ENCODE data around the gene THOC5. TPM values are rescaled to one million over a fixed set of nuclear protein-coding genes. Genes with fewer than 3 reads are reported as not detected.

The THOC5 gene
- total and polyA plus RNA-seq, 2 of the 4 experiments (the other 2 are of a cell fraction): 68.4 to 73.7 TPM

DNA sequence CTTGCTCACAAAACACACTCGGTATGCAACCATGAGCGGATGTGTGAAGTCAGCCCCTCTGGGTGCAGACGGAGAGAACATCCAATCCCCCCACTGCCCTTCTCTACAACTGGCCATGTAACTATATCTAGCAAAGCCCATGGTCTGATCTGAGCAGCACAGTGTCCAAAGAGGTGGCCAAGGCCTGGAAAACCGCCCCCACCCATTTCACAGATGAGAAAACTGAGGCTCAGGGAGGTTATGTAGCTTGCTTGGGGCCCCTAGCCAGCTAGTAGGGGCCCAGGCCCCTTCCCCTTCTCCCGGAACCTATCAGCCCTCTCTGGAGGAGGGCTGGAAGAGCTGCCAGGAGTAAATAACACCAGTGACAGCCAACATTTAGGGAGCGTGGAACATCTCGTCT, 89.0 kb downstream of the THOC5 start:
- no peak overlapping the region for H4K91ac ChIP-seq (ENCODE audit: insufficient read depth, low read depth, low read length)
- no peak overlapping the region for H2BK120ac ChIP-seq (ENCODE audit: low read depth, low read length)
- dilution Hi-C loops (cut with HindIII; ENCODE audit: low sequenced_read_pairs, unreplicated experiment): no loop called here
- in situ Hi-C loops (cut with MboI; ENCODE audit: low sequenced_read_pairs): no loop called here
- WGBS, 2 experiments (ENCODE audit: extremely low coverage in 2 of 2, insufficient read length in 1 of 2): 80% methylated on average over 2 of the region's 7 CpGs; no CpG with 5 or more reads in 1 of the 2 experiments
- no peak overlapping the region for H2BK15ac ChIP-seq (ENCODE audit: low read depth, low read length)
- no peaks in the 10 kb centered on the region for H3K9me3 ChIP-seq (ENCODE audit: control insufficient read depth, insufficient read depth, low read length)
- no peak overlapping the region for H4K5ac ChIP-seq (ENCODE audit: low read depth, low read length)
- no peak overlapping the region for H3K4me3 ChIP-seq (ENCODE audit: insufficient read depth, low read depth, low read length)
- H3K27me3 ChIP-seq (ENCODE audit: control insufficient read depth, insufficient read depth, low read length): peaks cover 21% of the 10 kb centered on the region
- no peak overlapping the region for H3K56ac ChIP-seq (ENCODE audit: extremely low read depth, insufficient read depth, low read length)
- H3K9me1 ChIP-seq (ENCODE audit: insufficient read depth, low read length): no peaks in the 10 kb centered on the region
- no peak overlapping the region for H3K18ac ChIP-seq (ENCODE audit: low read depth, low read length)
- H3K36me3 ChIP-seq (ENCODE audit: control insufficient read depth, insufficient read depth, low read length): no peaks in the 10 kb centered on the region
- H3K23ac ChIP-seq (ENCODE audit: low read depth, low read length): no peak overlapping the region
- TF ChIP-seq, protein P1, sequence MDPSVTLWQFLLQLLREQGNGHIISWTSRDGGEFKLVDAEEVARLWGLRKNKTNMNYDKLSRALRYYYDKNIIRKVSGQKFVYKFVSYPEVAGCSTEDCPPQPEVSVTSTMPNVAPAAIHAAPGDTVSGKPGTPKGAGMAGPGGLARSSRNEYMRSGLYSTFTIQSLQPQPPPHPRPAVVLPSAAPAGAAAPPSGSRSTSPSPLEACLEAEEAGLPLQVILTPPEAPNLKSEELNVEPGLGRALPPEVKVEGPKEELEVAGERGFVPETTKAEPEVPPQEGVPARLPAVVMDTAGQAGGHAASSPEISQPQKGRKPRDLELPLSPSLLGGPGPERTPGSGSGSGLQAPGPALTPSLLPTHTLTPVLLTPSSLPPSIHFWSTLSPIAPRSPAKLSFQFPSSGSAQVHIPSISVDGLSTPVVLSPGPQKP (IDR thresholded peaks at IDR 0.05; ENCODE audit: borderline replicate concordance, low read depth, low read length): no peak
- TF ChIP-seq RAD21 (IDR thresholded peaks at IDR 0.05; ENCODE audit: low read length): no peak
- no peak for TF ChIP-seq MXI1 (IDR thresholded peaks at IDR 0.05; ENCODE audit: borderline replicate concordance, low read depth, low read length)
- TF ChIP-seq RFX5 (IDR thresholded peaks at IDR 0.05; ENCODE audit: low read depth, low read length): no peak
- TF ChIP-seq, protein P2, sequence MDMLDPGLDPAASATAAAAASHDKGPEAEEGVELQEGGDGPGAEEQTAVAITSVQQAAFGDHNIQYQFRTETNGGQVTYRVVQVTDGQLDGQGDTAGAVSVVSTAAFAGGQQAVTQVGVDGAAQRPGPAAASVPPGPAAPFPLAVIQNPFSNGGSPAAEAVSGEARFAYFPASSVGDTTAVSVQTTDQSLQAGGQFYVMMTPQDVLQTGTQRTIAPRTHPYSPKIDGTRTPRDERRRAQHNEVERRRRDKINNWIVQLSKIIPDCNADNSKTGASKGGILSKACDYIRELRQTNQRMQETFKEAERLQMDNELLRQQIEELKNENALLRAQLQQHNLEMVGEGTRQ (IDR thresholded peaks at IDR 0.05; ENCODE audit: low read depth, low read length): no peak
- no peak for TF ChIP-seq SMC3 (IDR thresholded peaks at IDR 0.05; ENCODE audit: low read depth, low read length)
- TF ChIP-seq MAZ (IDR thresholded peaks at IDR 0.05; ENCODE audit: borderline replicate concordance, low read depth, low read length): no peak
- TF ChIP-seq FOS (IDR thresholded peaks at IDR 0.05; ENCODE audit: low read depth, low read length): no peak
- TF ChIP-seq CHD1 (IDR thresholded peaks at IDR 0.05; ENCODE audit: low read depth, low read length): no peak
- no peak for TF ChIP-seq CEBPB (IDR thresholded peaks at IDR 0.05; ENCODE audit: low read depth, low read length)
- TF ChIP-seq, protein P3, sequence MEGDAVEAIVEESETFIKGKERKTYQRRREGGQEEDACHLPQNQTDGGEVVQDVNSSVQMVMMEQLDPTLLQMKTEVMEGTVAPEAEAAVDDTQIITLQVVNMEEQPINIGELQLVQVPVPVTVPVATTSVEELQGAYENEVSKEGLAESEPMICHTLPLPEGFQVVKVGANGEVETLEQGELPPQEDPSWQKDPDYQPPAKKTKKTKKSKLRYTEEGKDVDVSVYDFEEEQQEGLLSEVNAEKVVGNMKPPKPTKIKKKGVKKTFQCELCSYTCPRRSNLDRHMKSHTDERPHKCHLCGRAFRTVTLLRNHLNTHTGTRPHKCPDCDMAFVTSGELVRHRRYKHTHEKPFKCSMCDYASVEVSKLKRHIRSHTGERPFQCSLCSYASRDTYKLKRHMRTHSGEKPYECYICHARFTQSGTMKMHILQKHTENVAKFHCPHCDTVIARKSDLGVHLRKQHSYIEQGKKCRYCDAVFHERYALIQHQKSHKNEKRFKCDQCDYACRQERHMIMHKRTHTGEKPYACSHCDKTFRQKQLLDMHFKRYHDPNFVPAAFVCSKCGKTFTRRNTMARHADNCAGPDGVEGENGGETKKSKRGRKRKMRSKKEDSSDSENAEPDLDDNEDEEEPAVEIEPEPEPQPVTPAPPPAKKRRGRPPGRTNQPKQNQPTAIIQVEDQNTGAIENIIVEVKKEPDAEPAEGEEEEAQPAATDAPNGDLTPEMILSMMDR (conservative IDR thresholded peaks at IDR 0.05; ENCODE audit: low read depth, low read length): no peak
- TF ChIP-seq MAFK (IDR thresholded peaks at IDR 0.05; ENCODE audit: low read depth, low read length): no peak
- TF ChIP-seq POLR2A (IDR thresholded peaks at IDR 0.05; ENCODE audit: low read depth, low read length): no peak
- no peak for TF ChIP-seq BHLHE40 (IDR thresholded peaks at IDR 0.05; ENCODE audit: low read depth, low read length)
- BruUV-seq (replicated peaks): no TSS peak
- no peak overlapping the region for H3K4me2 ChIP-seq (ENCODE audit: low read depth, low read length)
- no peak overlapping the region for H3K14ac ChIP-seq (replicated peaks; ENCODE audit: low read depth, low read length)
- ChIA-PET CTCF (interaction anchor here (0.6 kb wide), 1 partner anchor 20 kb away, joined by 6 read pairs; no protein-coding TSS in a partner anchor), POLR2A (ENCODE audit: unreplicated experiment) (no interaction called here)
- no peaks in the 10 kb centered on the region; the same call in 1 of the 2 replicates for H4K20me1 ChIP-seq (ENCODE audit: insufficient read depth, low read length)
- no peak overlapping the region for H3K4ac ChIP-seq (ENCODE audit: low read depth, low read length)
- no peak overlapping the region for H4K8ac ChIP-seq (ENCODE audit: low read depth in 2 of 2, low read length in 2 of 2)
- intact Hi-C loops (cut with micrococcal nuclease): no loop called here
- ATAC-seq (ENCODE audit: low read depth) (no peak), DNase-seq (no peak)
- no peak overlapping the region for H3K27ac ChIP-seq (ENCODE audit: insufficient read depth, low read length)
- no peaks in the 10 kb centered on the region for H3K4me1 ChIP-seq (ENCODE audit: control insufficient read depth, insufficient read depth, low read length)
- H2AK5ac ChIP-seq (ENCODE audit: low read depth, low read length): no peak overlapping the region
- H2AFZ ChIP-seq (replicated peaks; ENCODE audit: low read length, poor library complexity): no peak overlapping the region
- H3K79me1 ChIP-seq (ENCODE audit: low read depth in 1 of 2, low read length in 2 of 2): no peaks in the 10 kb centered on the region
- H2BK20ac ChIP-seq (ENCODE audit: low read depth, low read length): no peak overlapping the region
- H3K9ac ChIP-seq (ENCODE audit: low read depth, low read length): no peak overlapping the region
- no peak overlapping the region for H2AK9ac ChIP-seq (replicated peaks; ENCODE audit: low read depth, low read length, poor library complexity)
- no peak overlapping the region for H2BK5ac ChIP-seq (ENCODE audit: low read depth, low read length, poor library complexity, severe bottlenecking)
